Measurements from ENCODE around the gene CRYBB3. TPM values are rescaled to one million over a fixed set of nuclear protein-coding genes. Genes with fewer than 3 reads are reported as not detected.

Gene CRYBB3
- total and polyA plus RNA-seq, 2 donors from 2014 or later: 5.3 TPM; not detected in 1

DNA sequence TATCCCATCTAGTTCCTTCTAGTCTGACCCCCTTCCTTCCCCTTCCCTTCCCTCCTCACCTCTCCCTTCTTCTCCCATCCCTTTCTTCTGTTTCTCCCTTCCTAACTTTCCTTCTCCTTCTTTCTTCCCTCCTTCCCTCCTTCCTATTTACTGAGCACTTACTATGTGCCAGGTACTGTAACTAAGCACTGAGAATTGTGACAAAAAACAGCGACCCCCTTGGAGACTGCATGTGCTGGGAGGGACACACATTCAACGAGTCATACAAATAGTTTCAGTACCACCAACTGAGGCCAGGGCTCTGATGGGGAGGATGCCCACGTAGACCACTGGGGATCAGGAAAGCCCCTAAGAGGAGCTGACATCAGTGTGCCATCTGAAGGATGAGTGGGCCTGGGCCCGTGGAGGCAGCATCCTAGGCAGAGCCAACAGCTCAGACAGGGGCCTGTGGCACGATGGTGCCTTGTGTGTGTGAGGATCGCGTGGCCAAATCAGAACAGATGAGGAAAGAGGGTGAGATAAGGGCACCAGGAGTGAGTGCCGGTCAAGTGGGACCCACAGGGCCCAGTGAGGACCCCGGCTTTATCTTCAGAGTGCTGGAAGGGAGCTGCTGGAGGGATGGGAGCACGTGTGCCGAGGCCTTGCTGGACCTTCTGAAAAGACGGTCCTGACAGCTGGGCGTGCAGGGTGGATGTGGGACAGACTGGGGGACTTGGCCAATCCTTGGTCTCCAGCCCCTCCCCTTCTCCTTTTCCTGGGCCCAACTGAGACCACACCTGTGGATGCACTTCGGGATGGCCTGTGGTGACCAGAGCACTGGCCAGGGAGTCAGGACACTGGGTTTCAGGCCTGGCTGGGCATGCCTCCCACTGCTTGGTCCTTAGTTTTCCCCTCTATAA, 38.4 kb upstream of the CRYBB3 start:
- H3K36me3 ChIP-seq (ENCODE audit: control insufficient read depth in 2 of 3, insufficient read depth in 3 of 3, low read length in 3 of 3): no peaks in the 10 kb centered on the region
- peaks cover 0 to 4% (median 0%) of the 10 kb centered on the region in 3 donors for H3K4me1 ChIP-seq (ENCODE audit: control insufficient read depth in 2 of 3, insufficient read depth in 2 of 3, low read depth in 1 of 3, low read length in 3 of 3)
- no peaks in the 10 kb centered on the region for H3K9me3 ChIP-seq (ENCODE audit: control insufficient read depth in 2 of 3, insufficient read depth in 1 of 3, low read length in 3 of 3)
- DNase-seq: no peak
- TF ChIP-seq, protein P1, sequence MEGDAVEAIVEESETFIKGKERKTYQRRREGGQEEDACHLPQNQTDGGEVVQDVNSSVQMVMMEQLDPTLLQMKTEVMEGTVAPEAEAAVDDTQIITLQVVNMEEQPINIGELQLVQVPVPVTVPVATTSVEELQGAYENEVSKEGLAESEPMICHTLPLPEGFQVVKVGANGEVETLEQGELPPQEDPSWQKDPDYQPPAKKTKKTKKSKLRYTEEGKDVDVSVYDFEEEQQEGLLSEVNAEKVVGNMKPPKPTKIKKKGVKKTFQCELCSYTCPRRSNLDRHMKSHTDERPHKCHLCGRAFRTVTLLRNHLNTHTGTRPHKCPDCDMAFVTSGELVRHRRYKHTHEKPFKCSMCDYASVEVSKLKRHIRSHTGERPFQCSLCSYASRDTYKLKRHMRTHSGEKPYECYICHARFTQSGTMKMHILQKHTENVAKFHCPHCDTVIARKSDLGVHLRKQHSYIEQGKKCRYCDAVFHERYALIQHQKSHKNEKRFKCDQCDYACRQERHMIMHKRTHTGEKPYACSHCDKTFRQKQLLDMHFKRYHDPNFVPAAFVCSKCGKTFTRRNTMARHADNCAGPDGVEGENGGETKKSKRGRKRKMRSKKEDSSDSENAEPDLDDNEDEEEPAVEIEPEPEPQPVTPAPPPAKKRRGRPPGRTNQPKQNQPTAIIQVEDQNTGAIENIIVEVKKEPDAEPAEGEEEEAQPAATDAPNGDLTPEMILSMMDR (IDR thresholded peaks at IDR 0.05; ENCODE audit: borderline replicate concordance, extremely low read depth, insufficient read depth): no peak
- H3K27me3 ChIP-seq (ENCODE audit: control insufficient read depth, insufficient read depth, low read length): no peaks in the 10 kb centered on the region
- no peak overlapping the region for H3K9ac ChIP-seq (ENCODE audit: low read length in 3 of 3)
- H3K4me3 ChIP-seq (ENCODE audit: low read length in 3 of 3): no peak overlapping the region
- H3K27ac ChIP-seq (ENCODE audit: low read depth in 2 of 2, low read length in 2 of 2): no peak overlapping the region
- intact Hi-C loops (cut with DNase I): no loop called here
- FAIRE-seq: no peak

DNA sequence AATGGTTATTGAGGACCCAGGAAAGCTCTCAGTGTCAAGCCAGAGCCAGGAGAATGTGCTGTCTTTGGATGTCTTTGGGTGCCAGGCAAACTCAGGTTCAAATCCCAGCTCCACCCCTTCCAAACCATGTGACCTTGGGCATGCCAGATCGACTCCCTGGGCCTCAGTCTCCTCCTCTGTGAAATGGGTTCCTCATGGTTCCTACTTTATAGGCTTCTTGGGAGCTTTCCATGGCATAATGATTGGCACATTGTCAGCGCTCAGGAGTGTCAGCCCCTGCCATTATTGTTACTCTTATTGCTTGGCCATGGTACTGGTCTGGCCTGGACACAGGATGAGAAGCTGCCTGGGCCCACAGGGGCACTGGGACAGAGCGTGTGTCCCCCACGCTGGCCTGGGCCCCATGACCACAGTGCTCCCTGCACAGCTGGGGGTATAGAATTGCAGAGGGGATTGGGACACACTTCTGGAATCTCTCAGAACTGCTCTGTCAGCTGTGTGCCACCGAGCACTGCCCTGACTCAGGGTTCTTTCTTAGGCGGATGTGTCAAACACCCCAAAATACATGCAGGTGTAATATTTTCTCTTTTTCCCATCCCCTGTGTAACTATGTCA, 37.6 kb upstream of the CRYBB3 start:
- DNase-seq (no peak), FAIRE-seq (no peak)
- no peaks in the 10 kb centered on the region for H3K36me3 ChIP-seq (ENCODE audit: control insufficient read depth in 2 of 3, insufficient read depth in 3 of 3, low read length in 3 of 3)
- intact Hi-C loops (cut with DNase I): no loop called here
- H3K9me3 ChIP-seq (ENCODE audit: control insufficient read depth in 2 of 3, insufficient read depth in 1 of 3, low read length in 3 of 3): no peaks in the 10 kb centered on the region
- no peak overlapping the region for H3K9ac ChIP-seq (ENCODE audit: low read length in 3 of 3)
- peaks cover 0 to 2% (median 0%) of the 10 kb centered on the region in 3 donors for H3K4me1 ChIP-seq (ENCODE audit: control insufficient read depth in 2 of 3, insufficient read depth in 2 of 3, low read depth in 1 of 3, low read length in 3 of 3)
- TF ChIP-seq, protein P1 (IDR thresholded peaks at IDR 0.05; ENCODE audit: borderline replicate concordance, extremely low read depth, insufficient read depth): no peak
- no peak overlapping the region for H3K27ac ChIP-seq (ENCODE audit: low read depth in 2 of 2, low read length in 2 of 2)
- H3K27me3 ChIP-seq (ENCODE audit: control insufficient read depth, insufficient read depth, low read length): no peaks in the 10 kb centered on the region
- no peak overlapping the region for H3K4me3 ChIP-seq (ENCODE audit: low read length in 3 of 3)

DNA sequence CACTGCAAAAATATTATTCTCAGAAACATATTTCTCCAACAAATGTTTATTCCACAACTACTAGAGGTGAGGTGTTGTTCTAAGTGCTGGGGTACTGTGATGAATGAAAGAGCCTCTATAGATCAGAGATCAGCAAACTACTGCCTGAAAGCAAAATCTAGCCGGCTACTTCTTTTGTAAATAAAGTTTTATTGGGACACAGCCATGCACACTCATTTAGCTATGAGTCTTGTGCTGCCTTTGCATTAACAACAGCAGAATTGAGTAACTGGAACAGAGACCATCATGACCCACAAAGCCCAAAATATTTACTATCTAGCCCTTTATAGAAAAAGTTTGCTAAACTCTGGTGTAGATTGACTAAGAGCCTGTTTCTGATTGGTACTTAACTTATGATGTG, 37.1 kb upstream of the CRYBB3 start:
- intact Hi-C loops (cut with DNase I): no loop called here
- no peak for FAIRE-seq

More for the DNA sequence above, 37.1 kb upstream of the CRYBB3 start:
- no peak overlapping the region for H3K9ac ChIP-seq (ENCODE audit: low read length in 3 of 3)
- H3K36me3 ChIP-seq (ENCODE audit: control insufficient read depth in 2 of 3, insufficient read depth in 3 of 3, low read length in 3 of 3): no peaks in the 10 kb centered on the region
- H3K27ac ChIP-seq (ENCODE audit: low read depth in 2 of 2, low read length in 2 of 2): no peak overlapping the region
- TF ChIP-seq, protein P1 (IDR thresholded peaks at IDR 0.05; ENCODE audit: borderline replicate concordance, extremely low read depth, insufficient read depth): no peak
- no peak overlapping the region for H3K4me3 ChIP-seq (ENCODE audit: low read length in 3 of 3)
- no peaks in the 10 kb centered on the region for H3K9me3 ChIP-seq (ENCODE audit: control insufficient read depth in 2 of 3, insufficient read depth in 1 of 3, low read length in 3 of 3)
- H3K4me1 ChIP-seq (ENCODE audit: control insufficient read depth in 2 of 3, insufficient read depth in 2 of 3, low read depth in 1 of 3, low read length in 3 of 3): peaks cover 0 to 2% (median 0%) of the 10 kb centered on the region in 3 donors
- no peak for DNase-seq
- H3K27me3 ChIP-seq (ENCODE audit: control insufficient read depth, insufficient read depth, low read length): no peaks in the 10 kb centered on the region

Data from kidney (tissue), 14 donors.